Measurements from ENCODE around the gene WASHC2A.
"Not testable (repeated sequence)": the region's sequence is repeated elsewhere in the genome, so short reads cannot be mapped to it uniquely, and the experiment has no call there.

WASHC2A gene

DNA sequence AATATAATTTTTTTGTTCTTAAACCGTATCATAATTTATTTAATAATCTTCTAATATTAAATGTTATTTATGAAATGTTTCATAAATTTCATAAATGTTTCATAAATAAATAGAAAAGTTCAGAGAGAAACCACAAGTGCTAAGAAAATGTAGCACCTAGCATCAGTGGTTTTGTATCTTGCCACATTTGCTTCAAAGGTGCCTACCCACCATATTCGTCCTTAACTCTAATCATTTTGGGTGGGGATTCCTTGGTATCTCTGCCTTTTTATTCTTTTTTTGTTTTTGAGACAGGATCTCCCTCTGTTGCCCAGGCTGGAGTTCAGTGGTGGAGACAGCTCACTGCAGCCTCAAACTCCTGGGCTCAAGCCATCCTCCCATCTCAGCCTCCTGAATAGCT lies 7.4 kb downstream of the WASHC2A start:
- not testable (repeated sequence) for DNase-seq

DNA sequence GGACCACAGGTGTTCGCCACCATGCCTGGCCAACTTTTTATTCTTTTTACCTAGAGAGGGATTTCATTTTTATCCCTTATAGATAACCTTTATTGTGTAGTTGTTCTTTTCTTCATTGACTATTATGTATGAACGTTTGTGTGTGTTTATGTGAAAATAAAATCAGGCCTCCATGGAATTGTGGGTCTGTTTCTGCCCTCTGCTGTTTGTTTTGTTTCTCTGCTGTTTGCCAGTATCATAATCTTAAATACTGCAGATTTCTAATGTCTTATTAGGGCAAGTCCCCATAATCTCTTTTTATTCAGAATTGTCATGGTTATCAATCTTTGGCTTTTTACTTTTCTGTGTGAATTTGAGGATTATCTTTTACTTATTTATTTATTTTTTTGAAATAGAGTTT lies 7.8 kb downstream of the WASHC2A start:
- not testable (repeated sequence) for DNase-seq

DNA sequence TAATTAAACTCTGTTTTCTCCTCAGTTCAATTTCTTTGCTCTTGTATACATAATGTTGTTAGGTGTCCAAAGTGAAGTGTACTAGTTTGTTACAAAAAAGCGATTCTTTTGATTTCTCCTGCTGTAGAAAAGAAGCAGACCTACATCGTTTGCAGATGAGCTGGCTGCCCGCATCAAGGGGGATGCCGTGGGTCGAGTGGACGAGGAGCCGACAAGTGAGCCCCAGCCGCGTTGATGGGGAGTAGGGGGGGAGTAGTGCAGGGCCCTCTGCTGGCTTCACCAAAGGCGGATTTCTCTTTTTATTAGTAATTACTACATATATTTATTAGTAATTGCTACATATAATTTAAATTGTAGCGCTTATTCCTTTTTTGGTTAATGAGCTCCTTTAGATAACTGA lies 23.6 kb downstream of the WASHC2A start:
- not testable (repeated sequence) for DNase-seq

DNA sequence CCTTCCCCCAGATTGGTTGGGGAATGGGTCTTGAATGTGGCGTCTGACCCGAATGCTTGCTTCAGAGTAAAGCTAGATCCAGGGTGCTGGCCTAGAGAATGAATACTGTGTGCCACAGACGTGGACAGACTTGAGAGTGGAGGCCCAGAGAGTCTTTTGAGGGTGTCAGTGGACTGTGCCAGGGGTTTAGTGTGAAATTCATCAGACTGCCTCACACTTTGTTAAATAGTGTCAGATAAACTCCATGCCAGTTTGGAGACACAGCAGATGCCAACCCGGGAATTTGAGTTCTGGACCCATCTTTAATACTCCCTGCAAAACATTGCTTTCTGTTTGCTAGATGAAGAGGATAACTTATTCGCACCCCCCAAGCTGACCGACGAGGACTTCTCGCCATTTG lies 25.2 kb downstream of the WASHC2A start:
- DNase-seq: not testable (repeated sequence)

DNA sequence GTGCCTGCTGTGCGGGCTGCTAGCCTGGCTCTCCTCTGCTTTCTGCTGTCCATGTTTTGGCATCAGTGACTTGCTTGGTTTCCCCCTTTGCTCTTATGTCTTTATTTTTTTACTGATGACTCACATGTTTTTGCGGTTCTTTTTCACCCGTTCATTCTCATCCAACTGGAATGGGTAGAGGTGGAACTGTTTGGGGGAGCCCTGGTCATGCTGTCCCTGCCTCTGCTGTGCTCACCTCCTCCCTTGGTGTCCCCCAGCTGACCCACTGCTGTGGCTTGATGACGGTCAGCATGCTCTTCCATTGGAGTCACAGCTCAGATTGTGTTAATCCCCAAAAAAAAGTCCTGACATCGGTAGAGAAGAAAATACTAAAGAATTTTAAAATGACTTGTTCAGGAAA lies 26.9 kb downstream of the WASHC2A start:
- not testable (repeated sequence) for DNase-seq

DNA sequence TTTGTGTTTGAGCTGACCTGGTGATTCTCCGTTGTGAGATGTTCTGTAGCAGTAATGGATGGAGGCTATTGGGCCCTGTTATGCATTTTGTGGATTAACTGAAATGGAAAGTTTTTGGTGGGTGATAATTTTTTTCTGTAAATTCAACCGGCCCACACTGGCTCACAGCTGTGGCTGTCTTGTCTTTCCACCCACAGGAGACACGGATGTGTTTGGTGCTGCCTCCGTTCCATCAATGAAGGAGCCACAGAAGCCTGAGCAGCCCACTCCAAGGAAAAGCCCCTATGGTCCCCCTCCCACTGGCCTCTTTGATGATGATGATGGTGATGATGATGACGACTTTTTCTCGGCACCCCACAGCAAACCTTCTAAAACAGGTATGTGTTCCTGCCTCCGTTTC lies 27.6 kb downstream of the WASHC2A start:
- not testable (repeated sequence) for DNase-seq

DNA sequence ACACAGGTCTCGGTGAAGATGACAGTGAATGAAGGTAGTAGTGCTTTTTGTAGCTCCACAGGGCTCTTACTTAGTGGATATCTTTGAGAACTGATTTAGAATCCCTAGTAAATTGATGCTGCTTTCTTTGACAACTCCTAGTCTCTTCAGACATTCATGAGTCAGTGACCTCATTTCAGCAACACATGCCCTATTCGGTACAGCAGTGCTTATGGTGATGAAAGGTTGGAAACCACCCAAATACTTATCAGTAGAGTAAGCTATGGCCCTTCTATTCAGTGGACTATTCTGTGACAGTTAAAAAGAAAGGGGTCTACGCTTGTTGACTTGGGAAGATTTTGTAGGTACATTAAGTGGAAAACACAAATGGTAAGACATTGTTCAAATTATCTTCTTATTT lies 29.0 kb downstream of the WASHC2A start:
- not testable (repeated sequence) for DNase-seq

DNA sequence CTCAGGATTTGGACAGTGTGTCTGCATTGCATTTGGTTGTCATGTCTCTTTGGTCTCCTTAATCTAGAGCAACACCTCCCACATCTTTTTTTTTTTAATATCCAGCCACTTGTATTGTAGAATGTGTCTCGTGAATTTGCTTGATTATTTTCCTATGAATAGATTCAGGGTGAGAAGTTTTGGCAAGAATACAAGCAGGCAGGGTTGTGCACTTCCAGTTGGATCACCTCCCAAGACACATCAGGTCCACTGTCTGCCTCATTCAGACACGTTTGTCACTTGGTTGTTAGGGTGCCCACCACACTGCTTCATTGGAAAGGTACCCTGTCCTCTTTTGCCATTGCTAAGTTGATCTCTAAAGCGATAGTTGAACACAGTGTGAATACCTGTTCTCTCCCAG lies 30.9 kb downstream of the WASHC2A start:
- not testable (repeated sequence) for DNase-seq

DNA sequence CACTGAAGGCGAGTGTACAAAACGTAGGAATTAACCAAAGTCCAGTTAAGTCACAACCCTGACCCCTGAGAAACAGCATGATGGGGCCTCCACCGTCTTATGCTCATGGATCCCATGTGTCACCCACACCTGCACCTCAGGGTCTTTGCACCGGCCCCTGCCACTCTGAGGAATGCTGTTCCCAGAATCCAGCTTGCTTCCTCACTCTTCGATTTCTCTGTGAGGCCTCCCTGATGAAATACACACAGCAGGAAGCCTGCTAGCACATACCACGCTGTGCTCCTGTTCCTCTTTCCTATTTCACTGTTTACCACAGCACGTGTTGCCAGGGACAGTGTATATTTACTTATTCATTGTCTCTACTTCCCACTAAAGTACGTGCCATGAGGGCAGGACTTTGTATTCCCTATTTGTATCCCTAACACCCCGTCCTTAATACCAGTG lies 33.4 kb downstream of the WASHC2A start:
- DNase-seq: not testable (repeated sequence)

DNA sequence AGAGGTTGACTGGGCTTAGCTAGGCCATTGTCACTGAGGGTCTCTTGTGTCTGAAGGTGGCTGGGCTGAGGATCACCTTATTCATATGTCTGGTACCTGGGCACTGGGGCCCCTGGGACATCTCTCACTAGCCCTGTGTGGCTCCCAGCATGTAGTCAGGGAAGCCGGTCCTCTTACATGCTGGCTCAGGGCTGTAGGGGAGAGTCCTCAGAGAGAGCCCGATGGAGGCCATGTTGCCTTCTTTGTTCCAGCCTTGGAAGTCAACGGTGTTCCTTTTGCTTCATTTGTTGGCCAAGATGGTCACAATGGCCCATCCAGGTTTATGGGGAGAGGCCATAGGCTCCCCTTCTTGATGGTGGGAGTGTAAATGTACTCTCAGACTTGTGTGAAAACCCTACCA lies 34.0 kb downstream of the WASHC2A start:
- DNase-seq: not testable (repeated sequence)

DNA sequence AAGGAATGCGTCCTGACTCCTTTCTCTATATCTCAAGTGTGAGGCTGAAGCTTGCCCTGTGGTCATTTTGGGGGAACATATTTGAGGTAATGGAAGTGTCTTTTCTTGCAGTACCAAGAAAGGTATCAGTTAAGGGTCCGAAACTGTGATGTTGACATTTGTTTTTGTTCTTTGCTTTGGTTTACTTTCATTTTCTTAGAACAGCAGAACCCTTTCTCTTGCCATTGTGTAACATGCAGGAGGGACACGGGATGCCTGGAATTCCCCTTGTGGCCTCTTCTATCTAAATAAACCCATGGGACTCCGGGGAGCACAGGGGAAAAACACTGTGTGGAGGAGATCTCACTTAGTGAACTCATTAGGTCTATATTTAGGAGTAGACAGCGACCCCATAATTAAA lies 34.5 kb downstream of the WASHC2A start:
- DNase-seq: not testable (repeated sequence)

DNA sequence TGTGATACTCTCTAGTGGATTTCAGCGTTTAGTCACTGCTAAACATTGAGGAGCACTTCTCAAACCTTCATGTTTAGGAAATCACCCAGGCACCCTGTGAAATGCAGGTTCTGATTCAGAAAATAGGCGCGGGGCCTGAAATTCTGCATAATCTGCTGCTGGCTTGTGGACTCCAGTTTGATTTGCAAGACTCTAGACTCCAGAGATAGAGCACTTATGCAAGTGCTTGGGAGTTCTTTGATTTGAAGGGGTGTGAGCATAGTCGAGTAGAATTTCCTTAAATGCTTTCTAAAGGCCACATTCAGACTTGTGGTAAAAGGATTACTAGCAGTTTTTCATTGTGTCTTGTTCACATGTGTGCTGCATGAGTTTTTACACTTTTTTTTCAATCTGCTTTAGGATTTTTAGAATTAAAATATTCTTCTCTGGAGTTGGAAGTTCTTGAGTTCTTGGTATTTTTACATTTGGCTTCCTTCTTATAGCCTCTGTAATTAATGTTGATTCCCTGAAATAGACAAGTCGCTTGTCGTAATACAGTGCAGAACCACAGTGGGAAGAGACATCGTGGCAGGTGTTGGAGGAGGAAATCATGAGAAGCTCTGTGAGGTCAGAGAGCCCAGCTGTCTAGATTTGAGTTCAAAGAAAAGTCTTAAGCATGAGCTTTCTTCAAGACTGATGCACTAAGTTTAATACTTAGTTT lies 41.4 kb downstream of the WASHC2A start:
- DNase-seq: not testable (repeated sequence)

DNA sequence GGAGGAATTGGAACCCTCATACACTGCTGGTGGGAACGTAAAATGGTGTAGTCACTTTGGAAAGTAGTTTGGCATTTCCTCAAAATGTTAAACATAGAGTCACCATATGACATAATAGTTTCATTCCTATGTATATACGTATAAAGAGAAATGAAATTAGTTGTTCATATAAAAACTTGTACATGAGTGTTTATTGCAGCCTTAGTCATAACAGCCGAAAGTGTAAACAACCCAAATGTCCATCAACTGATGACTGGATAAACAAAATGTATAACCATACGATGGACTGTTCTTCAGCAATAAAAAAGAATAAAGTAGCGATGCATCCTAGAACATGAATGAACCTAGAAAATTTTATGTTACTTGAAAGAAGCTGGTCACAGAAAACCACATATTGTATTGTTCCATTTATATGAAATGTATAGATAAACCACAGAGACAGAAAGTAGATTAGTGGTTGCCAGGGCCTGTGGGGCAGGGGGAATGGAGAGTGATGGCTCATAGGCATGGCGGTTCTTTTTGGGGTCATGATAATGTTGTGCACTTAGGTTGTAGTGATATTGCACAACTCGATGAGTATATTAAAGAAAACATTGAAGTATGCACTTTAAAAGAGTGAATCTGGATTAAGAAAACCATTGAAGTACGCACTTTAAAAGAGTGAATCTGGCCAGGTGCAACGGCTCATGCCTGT lies 44.8 kb downstream of the WASHC2A start:
- DNase-seq: not testable (repeated sequence)

DNA sequence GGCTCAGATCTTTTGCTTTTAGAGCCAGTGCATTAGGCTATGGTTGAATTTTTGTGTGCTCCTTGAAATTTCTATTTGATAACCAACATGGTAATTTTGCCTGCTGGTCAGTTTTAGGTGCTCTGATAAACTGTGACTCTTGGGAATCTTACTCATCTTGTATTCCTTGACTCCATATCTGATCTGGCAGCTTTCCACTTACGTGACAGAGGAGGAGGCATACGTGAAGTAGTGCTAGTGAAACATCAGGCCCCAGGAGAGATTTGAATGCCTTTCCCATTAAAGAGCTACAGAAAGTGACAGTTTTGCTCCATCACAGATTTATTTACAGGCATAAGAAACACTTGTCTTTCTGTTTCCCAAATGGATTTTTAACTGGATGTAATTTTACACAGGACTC lies 59.0 kb downstream of the WASHC2A start:
- DNase-seq: not testable (repeated sequence)

DNA sequence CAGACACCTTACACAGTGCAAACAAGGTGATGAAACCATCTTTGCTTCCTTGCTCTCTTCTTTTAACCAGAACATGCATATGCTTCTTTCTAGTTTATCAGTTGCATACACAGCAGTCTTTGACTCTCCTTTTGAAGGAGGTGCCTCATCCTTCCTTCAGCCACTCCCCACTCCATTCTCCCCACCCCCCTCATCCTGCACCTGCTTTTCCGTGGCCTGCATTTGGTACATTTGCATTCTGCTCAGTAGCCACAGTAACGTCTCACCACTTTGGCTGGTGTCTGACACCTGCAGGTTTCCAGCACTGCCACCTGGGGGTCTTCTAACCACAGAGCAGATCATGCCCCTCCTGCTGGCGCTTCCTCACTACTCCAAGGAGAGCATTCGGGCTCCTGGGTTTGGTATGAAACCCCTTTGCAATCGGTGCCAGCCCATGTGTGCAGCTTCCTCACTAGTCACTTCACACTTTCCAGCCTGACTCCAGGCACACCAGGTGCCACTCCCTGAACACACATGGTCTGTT lies 60.1 kb downstream of the WASHC2A start:
- not testable (repeated sequence) for DNase-seq

DNA sequence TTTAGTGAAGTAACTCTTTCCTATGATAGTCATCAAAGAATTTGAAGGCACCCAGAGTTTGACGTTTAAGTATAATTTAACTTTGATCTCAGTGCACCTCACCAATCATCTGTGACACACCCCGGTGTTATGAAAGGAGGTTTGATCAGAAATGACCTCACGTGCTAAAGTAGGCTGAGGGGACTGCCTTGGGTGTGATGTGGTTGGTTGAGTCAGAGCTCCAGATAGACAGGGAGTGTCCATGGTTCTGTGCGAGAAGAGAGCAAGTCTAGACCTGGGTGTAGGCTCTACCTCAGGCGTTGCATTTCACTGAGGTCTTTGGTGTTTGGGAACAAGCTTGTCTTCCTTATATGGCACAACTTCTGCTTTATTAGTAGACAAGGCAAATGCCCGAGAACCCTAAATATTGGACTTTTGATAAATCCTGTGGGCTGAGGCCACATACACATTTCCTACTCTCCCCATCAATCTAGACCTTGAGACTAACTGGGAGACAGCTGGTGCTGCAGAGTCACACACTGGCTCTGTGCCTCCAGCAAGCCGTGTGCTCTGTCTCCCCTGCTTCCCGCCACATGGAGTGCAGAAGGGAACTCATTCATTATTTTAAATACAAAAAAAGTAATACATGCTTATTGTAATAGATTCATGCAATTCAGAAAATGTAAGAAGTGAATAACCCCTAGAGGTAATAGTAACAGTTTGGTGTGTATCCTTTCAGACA lies 63.7 kb downstream of the WASHC2A start:
- DNase-seq: not testable (repeated sequence)

DNA sequence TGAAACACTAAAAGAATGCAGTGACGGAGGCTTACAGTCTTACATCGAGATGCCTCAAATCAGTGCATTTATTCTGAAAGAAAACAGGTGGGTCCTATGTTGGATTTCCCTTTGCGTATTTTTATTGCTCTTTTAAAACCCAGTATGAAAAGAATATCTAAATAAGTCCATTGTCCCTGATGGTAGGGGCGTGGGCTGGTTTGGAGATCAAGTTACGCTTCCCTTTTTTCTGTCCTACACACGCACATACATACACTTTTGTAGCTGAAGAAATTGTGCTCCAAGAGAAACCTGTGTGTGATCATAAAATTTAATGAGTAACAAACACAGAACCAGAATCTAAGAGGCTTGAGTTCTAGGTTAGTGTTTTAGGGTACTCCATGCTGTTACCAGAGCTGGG lies 64.6 kb downstream of the WASHC2A start:
- DNase-seq: not testable (repeated sequence)

DNA sequence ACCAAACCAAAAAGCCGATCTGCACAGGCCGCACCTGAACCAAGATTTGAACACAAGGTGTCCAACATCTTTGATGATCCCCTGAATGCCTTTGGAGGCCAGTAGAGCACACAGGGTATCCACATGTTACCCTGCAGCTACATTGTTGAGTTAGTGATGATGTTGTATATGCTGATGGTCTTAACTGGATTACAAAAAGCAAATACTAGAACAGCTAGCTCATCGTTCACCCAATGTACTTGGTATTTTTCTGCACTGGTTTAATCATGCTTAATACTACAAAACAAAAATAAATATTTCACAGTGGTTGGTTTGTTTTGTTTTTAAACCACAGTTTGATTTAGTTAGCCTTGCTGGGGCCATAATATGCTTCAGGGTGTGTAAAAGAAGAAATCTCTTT lies 65.1 kb downstream of the WASHC2A start:
- DNase-seq: not testable (repeated sequence)

DNA sequence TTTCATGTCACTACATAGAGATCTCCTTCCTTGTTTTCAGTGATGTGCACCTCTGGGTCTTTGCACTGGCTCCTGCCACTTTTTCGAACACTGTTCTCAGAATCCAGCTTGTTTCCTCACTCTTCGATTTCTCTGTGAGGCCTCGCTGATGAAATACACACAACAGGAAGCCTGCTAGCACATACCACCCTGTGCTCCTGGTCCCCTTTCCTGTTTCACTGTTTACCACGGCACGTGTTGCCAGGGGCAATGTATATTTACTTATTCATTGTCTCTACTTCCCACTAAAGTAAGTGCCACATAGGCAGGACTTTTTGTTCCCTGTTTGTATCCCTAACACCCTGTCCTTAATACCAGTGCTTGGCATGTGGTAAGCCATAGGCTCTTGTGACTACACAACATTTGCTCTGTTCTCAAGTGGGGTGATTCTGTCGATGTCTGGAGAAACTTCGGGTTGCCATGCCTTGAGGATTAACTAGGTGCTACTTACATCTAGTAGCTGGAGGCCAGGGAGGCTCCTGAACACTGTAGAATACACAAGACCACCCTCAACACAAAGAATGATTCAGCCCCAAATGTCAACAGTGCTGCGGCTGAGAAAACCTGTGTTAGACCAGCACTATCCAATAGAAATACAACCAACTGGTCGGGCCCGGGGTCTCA lies 75.9 kb downstream of the WASHC2A start:
- not testable (repeated sequence) for DNase-seq

DNA sequence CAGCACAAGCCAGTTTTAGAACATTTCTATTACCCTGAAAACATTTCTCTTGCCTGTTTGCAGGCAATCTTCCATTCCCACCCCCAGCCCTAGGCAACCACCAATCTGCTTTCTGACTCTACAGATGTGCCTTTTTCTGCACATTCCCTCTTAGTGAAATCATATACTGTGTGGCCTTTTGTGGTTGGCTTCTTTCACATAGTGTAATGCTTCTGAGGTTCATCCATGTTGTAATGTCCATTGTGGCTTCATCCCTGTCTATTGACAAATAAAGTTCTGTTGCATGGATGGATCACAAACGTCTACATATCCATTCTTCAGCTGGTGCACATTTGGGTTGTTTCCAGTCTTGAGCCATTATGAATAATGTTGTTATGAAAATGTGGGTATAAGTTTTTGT lies 77.8 kb downstream of the WASHC2A start:
- not testable (repeated sequence) for DNase-seq

DNA sequence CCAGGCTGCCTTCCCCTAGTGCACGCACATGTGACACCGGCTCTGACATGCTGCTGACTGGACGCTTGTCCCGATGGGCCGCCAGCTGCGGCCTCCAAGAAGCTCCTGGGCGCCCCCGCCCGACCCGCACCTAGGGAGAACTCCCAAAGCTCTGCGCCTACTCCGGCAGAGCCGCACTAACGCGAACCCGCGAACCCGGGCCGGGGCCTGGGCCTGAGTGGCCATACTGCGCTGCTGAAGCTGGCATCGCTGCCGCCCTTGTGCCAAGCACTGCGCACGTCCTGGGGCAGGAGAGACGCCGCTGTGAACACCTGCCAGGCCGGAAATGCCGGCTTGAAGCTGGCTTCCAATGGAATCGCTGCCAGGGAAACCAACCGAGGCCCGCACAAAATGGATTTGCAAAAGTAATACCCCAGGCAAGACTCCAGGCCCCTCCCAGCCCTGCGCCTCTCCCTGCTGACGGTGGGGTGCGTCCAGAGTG lies 85.1 kb downstream of the WASHC2A start:
- no peak for DNase-seq

DNA sequence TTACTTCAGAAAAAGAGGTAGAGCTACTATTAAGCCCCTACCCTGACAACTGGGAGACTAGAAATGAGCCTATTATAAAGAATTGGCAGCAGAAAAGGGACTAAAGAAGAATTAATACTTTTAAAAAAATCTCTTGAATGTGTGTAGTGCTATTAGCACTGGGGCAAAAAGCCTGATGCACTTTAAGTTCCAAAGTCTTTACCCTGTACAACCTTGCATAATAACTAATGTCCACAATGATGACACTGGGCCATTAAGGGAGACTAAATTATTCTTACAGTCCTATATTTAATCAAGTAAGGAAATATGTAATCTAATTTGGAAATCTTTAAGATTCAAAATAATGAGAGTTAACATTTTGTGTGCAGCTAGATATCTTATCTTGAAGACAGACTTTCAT lies 90.1 kb downstream of the WASHC2A start:
- DNase-seq: not testable (repeated sequence)

DNA sequence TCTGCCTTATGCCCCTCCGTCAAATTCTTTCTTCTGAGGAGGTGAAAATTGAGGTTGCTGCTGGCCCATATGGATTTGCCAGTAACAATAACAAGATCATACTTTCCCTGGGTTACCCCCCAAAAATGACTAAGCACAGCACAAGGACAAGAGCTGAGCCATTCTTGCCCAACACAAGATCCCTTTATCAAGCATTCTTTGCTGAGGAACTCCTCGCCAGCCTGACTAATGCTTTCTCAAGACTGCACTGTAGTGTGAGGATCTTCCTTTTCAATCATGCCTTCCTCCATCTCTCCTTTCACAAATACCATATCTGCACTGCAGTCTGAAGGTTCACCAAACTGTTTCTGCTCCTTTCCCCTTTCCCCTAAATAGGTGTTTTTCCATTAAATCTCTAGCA lies 92.1 kb downstream of the WASHC2A start:
- not testable (repeated sequence) for DNase-seq

Measured in stimulated activated CD4-positive, alpha-beta T cell treated with anti-CD3 and anti-CD28 coated beads, Interleukin-12 subunit alpha, Interleukin-12 subunit beta, amount 100 ng/mL, for 4 hours (primary cell).